CD4-positive, alpha-beta T cell (primary cell): ENCODE measurements around the gene FGF14. TPM values are rescaled to one million over a fixed set of nuclear protein-coding genes. Genes with fewer than 3 reads are reported as not detected.

Experiments
- ATAC-seq: fragments of 200-7000 bp; cut with Tn5 transposase; one replicate; pipeline ENCODE4 v1.10.0; 2022; ENCODE audit warnings: mild to moderate bottlenecking; ENCODE audit not compliant: poor library complexity
- CTCF ChIA-PET: fragments of 350-600 bp; sonication (Branson Sonifier 250); formaldehyde crosslinking; loops from one replicate; lab custom pipeline; 2021; ENCODE audit warnings: antibody characterized with exemption, inconsistent platforms; lab: Charles Lee
- POLR2A ChIA-PET: fragments of 350-600 bp; sonication (Branson Sonifier 250); formaldehyde crosslinking; loops from one replicate; lab custom pipeline; 2021; ENCODE audit warnings: antibody characterized with exemption, inconsistent platforms; lab: Charles Lee
- DNase-seq, 14 experiments: peaks; one replicate each; pipeline ENCODE4 v3.0.0-alpha.2; 2013 to 2020; ENCODE audit warnings: mixed read lengths in 2 of 14
- H3K27ac ChIP-seq, 2 donors: one replicate each; pipeline versions ENCODE4 v1.5.1 to v1.7.0; 2013; ENCODE audit warnings: low read length in 2 of 2, low read depth in 1 of 2, mild to moderate bottlenecking in 1 of 2
- H3K27me3 ChIP-seq, 2 experiments: 1 replicate in 1 of 2; 2 replicates in 1 of 2; pipeline versions ENCODE4 v1.6.1 to v1.7.0; 2013; ENCODE audit warnings: low read length in 2 of 2, control low read depth in 1 of 2, mild to moderate bottlenecking in 1 of 2, moderate library complexity in 1 of 2; ENCODE audit not compliant: insufficient read depth in 2 of 2, control insufficient read depth in 1 of 2
- H3K36me3 ChIP-seq: one replicate; pipeline ENCODE4 v1.6.1; 2013; ENCODE audit warnings: low read length, control low read depth; ENCODE audit not compliant: insufficient read depth
- H3K4me1 ChIP-seq: one replicate; pipeline ENCODE4 v1.6.1; 2013; ENCODE audit warnings: low read length, control low read depth; ENCODE audit not compliant: insufficient read depth
- H3K4me3 ChIP-seq: one replicate; pipeline ENCODE4 v1.5.1; 2013; ENCODE audit warnings: mild to moderate bottlenecking, low read length, moderate library complexity
- H3K9me3 ChIP-seq, 2 experiments: 1 replicate in 1 of 2; 2 replicates in 1 of 2; pipeline versions ENCODE4 v1.6.1 to v1.7.0; 2013; ENCODE audit warnings: low read length in 2 of 2, mild to moderate bottlenecking in 2 of 2, control low read depth in 1 of 2, moderate library complexity in 1 of 2; ENCODE audit not compliant: control insufficient read depth in 1 of 2, insufficient read depth in 1 of 2
- H3K27ac Mint-ChIP-seq: one replicate; pipeline ENCODE4 v1.8.0; 2020; ENCODE audit warnings: mixed read lengths
- H3K27me3 Mint-ChIP-seq: one replicate; pipeline ENCODE4 v1.8.0; 2021; ENCODE audit warnings: mixed read lengths
- H3K36me3 Mint-ChIP-seq: one replicate; pipeline ENCODE4 v1.8.0; 2021; ENCODE audit warnings: low read depth, mixed read lengths
- H3K4me1 Mint-ChIP-seq: one replicate; pipeline ENCODE4 v1.8.0; 2021; ENCODE audit warnings: low read depth, mixed read lengths
- H3K4me3 Mint-ChIP-seq: one replicate; pipeline ENCODE4 v1.8.0; 2020; ENCODE audit warnings: mild to moderate bottlenecking, mixed read lengths
- H3K9me3 Mint-ChIP-seq: one replicate; pipeline ENCODE4 v1.8.0; 2020; ENCODE audit warnings: mixed read lengths
- intact Hi-C, 2 experiments: fragments of 100-400 bp; cut with DNase I in 1 of 2; cut with micrococcal nuclease in 1 of 2; formaldehyde crosslinking; loops; one replicate each; pipeline versions ENCODE4 v1.15.1 to v1.9.0; 2023 to 2025; cut with DNase I, micrococcal nuclease
- total RNA-seq, 174 experiments: library from RNA in 2 of 174; stranded (reverse) in 2 of 174; gene quantifications; one replicate each; pipeline ENCODE4 v1.2.3 and lab custom pipeline; 2021 to 2026
- TF ChIP-seq, protein P1 (sequence below): fragments of 200-600 bp; IDR thresholded peaks from one replicate; pipeline ENCODE4 v1.8.0; 2022; ENCODE audit warnings: antibody characterized with exemption, mild to moderate bottlenecking

The FGF14 gene
- total RNA-seq, 2 experiments from 2014 or later: not detected

DNA sequence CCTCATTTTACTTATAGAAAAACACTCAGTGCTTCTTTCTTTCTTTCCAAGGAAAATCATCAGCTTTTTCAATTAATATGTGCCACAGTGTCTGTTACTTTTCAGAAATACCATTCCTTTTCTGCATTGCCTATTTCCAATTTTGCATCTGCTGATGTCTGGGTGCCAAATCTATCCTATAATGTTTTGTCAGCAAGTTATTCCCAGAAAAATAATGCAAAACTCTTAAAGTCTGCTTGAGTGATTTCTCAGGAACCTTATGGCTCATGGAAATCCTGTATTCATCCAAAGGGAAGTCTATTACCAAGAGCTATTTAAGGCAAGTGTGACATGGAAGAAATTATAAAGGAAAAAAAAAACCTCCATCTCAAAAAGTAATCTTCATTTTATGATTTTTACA, 224.4 kb downstream of the FGF14 start:
- Mint-ChIP-seq H3K27me3 (peaks cover 14% of the 10 kb centered on the region), H3K36me3 (no peaks in the 10 kb centered on the region), H3K4me3 (no peak overlapping the region), H3K27ac (no peak overlapping the region), H3K4me1 (no peaks in the 10 kb centered on the region), H3K9me3 (peaks cover 2% of the 10 kb centered on the region)
- ATAC-seq (no peak), DNase-seq (no peak)
- Histone ChIP-seq H3K9me3 (no peaks in the 10 kb centered on the region), H3K36me3 (no peaks in the 10 kb centered on the region), H3K4me1 (no peaks in the 10 kb centered on the region), H3K27me3 (no peaks in the 10 kb centered on the region), H3K4me3 (no peak overlapping the region), H3K27ac (no peak overlapping the region)
- ChIA-PET CTCF (no interaction called here), POLR2A (no interaction called here)
- intact Hi-C loops: no loop called here
- TF ChIP-seq, protein P1, sequence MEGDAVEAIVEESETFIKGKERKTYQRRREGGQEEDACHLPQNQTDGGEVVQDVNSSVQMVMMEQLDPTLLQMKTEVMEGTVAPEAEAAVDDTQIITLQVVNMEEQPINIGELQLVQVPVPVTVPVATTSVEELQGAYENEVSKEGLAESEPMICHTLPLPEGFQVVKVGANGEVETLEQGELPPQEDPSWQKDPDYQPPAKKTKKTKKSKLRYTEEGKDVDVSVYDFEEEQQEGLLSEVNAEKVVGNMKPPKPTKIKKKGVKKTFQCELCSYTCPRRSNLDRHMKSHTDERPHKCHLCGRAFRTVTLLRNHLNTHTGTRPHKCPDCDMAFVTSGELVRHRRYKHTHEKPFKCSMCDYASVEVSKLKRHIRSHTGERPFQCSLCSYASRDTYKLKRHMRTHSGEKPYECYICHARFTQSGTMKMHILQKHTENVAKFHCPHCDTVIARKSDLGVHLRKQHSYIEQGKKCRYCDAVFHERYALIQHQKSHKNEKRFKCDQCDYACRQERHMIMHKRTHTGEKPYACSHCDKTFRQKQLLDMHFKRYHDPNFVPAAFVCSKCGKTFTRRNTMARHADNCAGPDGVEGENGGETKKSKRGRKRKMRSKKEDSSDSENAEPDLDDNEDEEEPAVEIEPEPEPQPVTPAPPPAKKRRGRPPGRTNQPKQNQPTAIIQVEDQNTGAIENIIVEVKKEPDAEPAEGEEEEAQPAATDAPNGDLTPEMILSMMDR: no peak

GRCh38 chr13:102176846-102177245, 225.0 kb downstream of the FGF14 start:
- H3K9me3 ChIP-seq: no peaks in the 10 kb centered on the region
- TF ChIP-seq, protein P1: no peak
- Mint-ChIP-seq H3K9me3 (peaks cover 2% of the 10 kb centered on the region), H3K4me1 (no peaks in the 10 kb centered on the region), H3K4me3 (no peak overlapping the region), H3K27me3 (peaks cover 14% of the 10 kb centered on the region), H3K27ac (no peak overlapping the region), H3K36me3 (no peaks in the 10 kb centered on the region)
- ATAC-seq (no peak), DNase-seq (no peak)
- ChIA-PET CTCF (no interaction called here), POLR2A (no interaction called here)
- no peaks in the 10 kb centered on the region for H3K4me1 ChIP-seq
- H3K27me3 ChIP-seq: no peaks in the 10 kb centered on the region
- H3K36me3 ChIP-seq: no peaks in the 10 kb centered on the region
- intact Hi-C loops: no loop called here
- H3K27ac ChIP-seq: no peak overlapping the region
- H3K4me3 ChIP-seq: no peak overlapping the region

GRCh38 chr13:102172406-102172805, 229.4 kb downstream of the FGF14 start:
- no peak for ATAC-seq
- Histone ChIP-seq H3K9me3 (no peaks in the 10 kb centered on the region), H3K4me3 (no peak overlapping the region), H3K36me3 (no peaks in the 10 kb centered on the region), H3K27ac (no peak overlapping the region), H3K27me3 (no peaks in the 10 kb centered on the region), H3K4me1 (no peaks in the 10 kb centered on the region)
- no peaks in the 10 kb centered on the region for H3K4me1 Mint-ChIP-seq
- TF ChIP-seq, protein P1: no peak
- H3K27ac Mint-ChIP-seq: no peak overlapping the region
- no peaks in the 10 kb centered on the region for H3K36me3 Mint-ChIP-seq
- H3K27me3 Mint-ChIP-seq: peaks cover 14% of the 10 kb centered on the region
- no peak for DNase-seq
- CTCF ChIA-PET: no interaction called here
- no peak overlapping the region for H3K4me3 Mint-ChIP-seq
- peaks cover 2% of the 10 kb centered on the region for H3K9me3 Mint-ChIP-seq
- intact Hi-C loops: no loop called here
- POLR2A ChIA-PET: no interaction called here
